ENCODE results near the gene GSAP.

GSAP gene

DNA sequence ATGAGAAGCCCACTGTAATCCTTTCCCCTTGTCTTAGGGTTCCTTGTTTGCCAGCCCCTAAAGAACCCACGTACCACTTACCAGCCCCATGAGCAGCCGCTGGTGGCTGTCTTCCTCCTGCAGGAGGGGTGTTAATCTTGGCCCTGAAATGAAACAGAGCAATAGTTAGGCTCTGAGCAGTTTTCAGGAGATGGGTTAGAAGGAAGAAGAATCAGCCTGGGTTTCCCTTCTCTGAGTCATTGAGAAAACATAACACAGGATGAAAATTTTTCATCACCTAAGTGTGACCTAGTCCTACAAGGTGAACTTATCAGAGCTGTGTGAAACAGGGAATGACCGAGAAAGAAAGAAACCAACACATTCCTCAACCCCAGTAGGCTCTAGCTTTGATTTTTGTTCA lies 90.0 kb downstream of the GSAP start:
- DNase-seq, result no peak

DNA sequence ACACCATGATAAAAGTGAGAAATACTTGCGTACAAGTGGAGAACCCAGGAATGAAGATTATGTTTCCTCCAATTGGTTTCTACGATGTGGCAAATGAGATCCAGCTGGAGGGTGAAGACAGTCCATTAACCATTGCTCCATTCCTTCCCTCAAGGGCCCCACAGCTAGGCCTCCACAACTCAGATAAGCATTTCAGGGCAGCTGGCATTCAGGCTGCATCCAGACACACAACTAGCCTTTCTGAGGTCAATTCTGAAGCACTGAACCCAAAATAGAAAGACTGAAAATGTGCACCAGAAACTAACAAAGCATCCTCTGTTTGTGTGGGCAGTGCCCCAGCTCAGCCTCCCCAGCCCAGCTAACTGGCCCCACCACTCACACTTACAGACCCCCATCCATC lies 94.8 kb downstream of the GSAP start:
- no peak for DNase-seq

DNA sequence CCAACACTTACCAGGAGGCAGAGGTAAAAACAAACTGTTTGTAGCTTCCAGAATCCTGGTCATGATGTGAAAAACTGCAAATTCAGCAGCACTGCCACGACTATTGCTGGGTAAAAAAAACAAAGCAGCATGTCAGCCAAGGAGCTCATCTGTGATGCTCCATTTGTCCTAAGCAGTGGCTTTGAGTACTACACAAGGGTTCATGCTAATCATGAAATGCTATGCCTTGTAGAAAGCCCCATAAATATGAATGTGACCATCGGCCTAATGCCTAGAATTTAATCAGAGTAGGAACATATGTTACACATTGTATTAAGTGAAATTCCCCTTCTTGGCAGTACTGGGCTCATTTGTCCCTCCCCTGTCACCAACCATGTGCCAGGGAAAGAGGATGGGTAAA lies 95.4 kb downstream of the GSAP start:
- DNase-seq, result no peak

DNA sequence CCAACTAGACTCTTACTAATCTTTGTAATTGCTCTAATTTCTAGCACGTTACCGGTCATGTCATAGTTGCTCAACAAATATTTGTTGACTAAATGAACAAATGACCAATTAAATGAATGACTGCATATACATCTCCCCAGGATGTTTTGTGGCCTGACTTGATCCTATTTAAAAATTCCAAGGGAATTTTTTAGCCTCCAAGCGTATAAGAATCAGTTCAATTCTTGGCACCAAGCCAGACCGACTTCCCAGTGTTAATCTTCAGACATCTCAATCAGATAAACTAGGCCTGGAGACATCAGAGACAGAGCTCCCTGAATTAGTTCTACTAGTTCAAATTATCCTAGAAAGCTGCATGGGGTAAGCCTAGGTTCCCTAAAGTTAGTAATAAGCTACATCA lies 96.0 kb downstream of the GSAP start:
- no peak for DNase-seq

DNA sequence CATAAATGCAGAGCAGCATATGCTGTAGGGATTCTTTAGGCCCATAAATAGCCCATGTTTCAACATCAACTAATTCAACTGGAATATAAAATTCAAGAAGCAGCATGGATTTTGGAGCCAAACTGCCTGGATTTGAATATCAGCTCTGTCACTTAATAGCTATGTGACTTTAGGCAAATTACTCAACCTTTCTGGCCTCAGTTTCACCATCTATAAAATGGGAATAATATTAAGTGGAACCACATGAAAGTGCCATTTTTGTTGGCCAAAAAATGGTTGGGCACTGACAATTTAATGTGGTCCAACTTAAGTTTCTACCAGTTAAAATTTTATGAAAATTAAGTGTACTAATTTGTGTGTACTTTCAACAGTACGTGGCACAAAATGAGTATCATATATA lies 98.1 kb downstream of the GSAP start:
- no peak for DNase-seq

DNA sequence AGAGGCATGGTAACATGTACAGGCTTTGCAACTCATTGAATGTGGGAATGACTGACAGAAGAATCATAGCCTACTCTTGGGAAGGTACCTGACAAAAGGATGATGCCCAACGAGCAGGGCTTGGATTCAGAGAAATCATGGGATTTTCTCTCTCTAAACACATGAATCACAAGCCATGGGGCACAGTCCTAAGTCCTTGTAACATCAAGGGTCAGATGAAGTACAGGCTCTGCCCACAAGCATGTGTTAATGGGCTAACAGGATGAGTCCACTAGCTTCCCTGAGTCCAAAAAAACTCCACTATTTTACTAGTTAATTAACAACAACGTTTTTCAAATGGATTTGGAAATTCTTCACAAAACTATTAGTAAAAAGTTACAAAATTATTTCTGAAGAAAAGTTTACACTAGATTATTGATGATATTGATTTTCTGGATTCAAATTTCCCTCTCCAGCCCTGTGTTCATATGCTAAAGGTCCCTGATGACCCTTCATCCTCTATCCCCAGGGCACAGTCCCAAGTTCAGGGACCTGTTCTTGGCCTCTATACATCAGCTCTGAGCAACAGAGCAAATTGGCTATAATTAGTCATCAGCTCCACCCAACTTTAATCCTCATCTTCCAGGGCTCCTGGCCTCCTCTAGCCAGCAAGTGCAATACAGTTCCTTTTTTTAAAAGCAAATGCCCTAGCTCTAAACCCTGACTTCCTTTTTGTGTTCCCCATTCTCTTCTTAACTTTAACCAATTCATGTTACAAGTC lies 99.8 kb downstream of the GSAP start:
- no peak for DNase-seq

DNA sequence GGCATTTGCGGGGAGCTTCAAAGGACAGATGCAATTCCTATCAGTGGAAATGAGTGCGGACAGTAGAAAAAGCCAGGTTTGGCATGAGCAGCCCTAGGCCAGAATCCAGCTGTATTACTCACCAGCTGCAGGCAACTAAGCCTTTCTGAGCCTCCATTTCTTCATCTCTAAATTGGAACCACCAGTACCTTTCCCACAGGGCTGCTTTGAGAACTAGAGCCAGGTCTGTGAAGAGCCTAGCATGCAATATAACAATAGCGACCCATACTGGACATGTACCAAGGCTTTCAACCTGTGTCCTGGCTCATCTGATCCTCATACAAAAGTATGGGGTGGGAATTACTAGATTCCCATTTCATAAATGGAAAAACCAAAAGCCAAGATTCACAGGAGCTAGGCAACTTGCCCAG lies 101.0 kb downstream of the GSAP start:
- peak; percentile 45 for DNase-seq

DNA sequence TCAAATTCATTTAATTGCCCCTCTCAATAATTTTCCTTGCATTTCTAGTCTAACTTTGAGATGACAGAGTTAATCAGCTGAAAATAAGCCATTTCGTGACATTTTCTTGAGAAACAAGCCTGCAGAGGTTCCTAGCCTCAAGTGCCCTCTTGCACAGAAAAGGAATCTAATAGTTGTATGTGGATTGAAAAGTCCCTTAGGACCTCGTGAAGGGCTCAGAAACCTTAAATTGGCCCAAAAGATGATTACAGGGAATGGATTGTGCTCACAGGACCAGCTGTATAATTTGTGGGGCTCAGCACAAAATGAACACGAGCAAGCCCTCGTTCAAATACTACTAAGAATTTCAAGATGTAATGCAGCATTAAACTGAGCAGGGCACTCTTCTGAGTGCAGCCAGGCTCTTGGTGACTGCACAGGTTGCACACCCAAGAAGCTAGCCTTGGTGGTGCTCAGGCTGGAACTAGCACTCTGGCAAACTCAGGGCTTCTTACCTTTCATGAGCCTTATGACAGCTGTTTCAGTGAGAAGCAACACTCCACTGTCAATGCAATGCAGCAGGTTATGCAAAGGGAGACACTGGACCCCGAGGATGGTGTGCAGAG lies 102.2 kb downstream of the GSAP start:
- DNase-seq, result no peak

DNA sequence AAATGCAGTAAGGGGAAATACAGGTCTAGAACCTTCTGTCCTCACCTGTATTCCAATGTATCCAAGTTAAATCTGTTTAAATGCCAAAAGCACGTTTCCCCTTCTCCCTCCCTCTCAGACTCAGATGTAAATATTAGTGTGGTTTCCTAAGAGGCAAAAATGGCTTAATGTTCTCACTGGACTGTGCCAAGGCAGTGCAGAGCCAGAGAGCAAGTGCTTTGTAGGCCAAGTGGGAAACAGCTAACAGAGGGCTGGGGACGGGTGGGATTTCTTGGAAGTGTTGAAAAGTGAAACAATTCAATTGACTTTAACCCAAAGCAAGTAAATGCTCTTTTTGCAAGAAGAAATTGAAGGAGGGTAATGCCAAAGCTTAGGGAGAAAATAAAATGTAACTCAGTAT lies 103.1 kb downstream of the GSAP start:
- no peak for DNase-seq

DNA sequence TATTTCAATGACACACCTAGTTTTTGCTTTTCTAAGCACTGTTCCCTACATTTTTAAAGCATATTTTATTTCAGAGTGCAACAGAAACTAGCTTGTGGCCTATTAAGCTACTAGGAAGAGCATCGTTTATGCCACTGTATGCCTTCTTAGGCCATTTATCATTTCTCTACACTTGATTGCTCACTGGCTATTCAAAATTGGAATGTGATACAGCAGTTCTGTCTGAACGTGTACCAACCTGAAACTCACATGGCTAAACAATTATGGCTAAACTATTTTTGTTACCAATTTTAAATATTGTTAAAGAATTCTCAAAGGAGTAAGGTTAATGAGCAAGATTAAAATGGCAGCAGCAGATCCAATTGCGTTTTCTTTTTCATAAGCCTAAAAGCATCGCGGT lies 105.2 kb downstream of the GSAP start:
- DNase-seq, result no peak

DNA sequence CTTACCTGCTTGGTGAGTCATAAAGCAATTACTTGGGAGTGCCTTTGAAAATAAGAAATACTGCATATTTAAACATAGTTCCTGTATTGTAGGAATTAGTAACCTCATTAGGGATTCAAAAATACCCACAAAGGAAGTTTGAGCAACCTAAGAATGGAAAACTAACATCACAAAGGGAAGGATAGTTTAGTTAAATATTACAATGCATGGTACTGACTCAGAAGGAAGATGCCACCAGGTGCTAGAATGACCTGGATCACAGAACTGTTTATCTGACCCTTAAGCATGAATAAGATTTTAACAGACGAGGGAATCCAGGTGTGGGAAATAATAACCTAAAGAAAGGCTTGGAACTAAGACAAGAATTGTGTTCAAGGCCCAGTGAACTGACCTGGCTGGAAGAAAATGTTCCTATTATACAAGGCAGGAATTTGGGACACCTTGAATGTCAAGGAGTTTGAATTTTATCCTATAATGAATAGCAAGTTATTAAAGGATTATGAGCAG lies 106.4 kb downstream of the GSAP start:
- no peak for DNase-seq

DNA sequence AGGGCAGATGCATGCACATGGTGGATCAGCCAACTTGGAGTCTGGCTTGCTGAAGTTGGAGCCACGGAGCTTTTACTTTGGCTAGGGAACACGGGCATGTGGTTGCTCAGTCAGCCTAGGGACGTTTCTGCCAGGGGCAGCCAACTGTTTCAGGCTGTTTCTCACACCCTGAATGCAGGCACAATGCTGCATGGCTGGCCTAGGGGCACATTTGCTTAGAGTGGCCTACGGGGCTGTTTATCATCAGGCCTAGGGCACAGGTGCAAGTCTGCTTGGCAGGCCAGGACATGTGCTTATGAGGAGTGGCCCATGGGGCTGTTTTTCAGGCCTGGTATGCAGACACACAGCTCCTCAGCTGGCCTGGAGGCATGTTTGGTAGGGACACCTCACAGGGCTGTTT lies 107.4 kb downstream of the GSAP start:
- DNase-seq, result no peak

DNA sequence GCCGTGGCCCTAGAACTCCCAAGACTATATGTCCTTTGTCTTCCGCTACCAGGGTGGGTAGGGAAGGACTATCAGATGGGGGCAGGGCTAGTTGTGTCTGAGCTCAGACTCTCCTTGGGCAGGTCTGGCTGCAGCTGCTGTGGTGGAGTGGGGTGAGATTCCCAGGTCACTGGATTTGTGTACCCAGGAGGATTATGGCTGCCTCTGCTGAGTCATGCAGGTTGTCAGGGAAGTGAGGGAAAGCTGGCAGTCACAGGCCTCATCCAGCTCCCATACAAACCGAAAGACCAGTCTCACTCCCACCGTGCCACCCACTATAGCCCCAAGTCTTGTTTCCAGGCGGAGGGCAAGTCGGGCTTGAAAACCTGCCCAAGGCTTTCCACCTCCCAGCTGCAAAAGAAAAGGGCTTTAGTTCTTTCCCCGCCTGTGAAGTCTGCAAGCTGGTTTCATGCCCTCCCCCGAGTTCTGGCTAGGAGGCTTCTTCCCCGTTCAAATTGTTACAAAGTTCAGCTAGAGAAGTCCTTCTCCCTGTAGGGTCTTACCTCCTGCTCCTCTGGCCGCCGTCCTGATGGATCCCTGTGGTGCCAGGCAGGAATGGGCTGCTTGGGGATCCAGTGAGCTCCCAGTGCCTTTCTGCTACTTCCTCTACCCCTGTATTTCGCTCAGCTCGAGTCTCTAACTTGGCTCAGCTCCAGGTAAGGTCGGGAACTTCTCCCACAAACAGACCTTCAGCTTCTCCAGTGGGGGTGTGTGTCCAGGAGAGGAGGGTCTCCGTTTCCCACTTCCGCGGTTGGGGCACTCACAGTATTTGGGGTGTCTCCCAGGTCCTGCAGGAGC lies 109.7 kb downstream of the GSAP start:
- no peak for DNase-seq

DNA sequence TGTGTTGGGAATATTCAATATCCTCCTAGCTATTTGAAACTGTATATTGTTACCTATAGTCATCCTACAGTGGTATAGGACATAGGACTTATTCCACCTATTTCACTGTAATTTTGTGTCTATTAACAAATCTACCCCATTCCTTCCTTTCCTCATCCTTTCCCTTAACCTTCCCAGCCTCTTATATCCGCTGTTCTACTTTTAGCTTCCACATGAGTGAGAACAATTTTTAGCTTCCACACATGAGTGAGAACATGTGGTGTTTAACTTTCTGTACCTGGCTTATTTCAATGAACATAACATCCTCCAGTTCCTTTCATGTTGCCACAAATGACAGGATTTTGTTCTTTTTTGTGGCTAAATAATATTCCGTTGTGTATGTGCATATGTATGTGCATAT lies 120.6 kb downstream of the GSAP start:
- DNase-seq, result no peak

DNA sequence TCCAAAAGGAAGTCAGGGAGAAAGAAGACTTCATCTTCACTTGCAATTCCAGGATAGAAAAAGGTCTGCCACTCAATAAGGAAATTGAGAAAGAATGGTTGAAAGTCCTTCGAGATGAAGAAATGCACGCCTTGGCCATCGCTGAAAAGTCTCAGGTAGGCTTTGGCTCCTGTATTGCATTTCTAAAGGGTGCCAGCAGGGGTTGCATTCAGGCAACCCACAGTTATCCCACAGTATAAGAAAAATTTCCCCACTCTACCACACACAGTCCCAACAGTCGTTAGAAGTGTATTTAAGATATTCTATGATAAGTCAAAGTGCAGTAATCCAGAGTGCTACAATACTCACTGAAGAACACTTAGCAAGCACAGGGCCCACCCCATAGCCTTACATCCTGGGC lies 123.1 kb downstream of the GSAP start:
- no peak for DNase-seq

DNA sequence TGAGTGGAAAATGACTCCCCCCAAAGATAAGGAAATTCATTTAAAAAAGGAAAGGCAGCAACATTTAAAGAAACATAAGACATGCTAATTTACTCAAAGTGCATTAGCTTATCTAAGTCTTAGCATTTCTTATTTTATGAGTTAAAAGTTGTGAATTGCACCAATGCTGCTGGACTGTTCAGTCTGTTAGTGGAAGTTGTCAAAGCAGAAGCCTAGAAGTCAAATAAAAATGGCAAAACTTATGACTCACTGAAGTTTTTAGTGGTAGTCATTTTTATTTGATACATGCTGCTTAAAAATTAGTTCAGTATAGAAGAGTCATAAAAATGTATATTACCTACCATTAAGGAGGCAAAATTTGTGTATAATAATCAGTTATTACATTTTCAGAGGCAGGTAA lies 125.7 kb downstream of the GSAP start:
- DNase-seq, result no peak

DNA sequence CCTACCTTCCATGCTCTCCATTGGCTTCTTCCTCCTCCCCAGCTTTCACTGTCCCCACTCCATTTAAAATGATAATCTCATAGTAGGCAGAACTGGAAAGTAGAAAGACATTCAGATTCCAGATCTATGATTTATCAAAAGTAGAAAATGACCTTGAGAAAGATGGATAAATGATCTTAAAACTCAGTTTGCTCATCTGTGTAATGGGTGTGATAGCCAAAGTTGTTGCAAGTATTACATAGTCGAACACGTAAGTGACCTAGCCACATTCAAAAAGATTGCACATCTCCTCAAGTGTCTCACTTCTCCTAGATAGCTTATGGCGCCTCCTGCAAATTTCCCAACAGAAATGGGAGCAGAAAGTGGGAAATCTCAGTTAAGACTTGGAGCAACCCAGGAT lies 126.8 kb downstream of the GSAP start:
- no peak for DNase-seq

DNA sequence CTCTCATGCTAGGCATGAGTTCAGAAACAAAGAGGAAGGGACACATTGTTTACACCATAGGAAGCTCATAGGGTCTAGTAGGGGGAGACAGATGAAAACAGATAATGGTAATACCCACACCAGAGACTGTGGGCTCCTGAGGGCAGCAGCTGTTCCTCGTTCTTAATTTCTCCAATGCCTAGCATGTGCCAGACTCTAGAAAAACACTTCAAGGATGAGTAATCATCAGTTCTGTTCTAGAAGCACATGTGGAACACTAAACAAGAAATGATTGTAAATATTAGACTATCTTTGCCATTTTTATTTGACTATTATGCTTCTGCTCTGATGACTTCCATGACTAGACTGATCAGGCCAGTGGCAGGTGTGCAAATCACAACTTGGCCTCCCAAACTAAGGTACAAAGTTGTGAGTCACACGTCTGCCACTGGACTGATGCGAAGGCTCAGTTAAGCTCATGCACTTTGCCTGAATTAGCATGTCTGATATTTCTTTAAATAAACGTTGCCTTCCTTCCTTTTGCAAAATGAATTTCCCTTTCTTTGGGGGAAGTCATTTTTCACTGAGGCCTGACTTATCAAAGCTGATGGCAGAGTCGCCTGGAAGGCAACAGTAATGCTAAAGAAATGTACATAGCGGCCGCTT lies 127.4 kb downstream of the GSAP start:
- no peak for DNase-seq

DNA sequence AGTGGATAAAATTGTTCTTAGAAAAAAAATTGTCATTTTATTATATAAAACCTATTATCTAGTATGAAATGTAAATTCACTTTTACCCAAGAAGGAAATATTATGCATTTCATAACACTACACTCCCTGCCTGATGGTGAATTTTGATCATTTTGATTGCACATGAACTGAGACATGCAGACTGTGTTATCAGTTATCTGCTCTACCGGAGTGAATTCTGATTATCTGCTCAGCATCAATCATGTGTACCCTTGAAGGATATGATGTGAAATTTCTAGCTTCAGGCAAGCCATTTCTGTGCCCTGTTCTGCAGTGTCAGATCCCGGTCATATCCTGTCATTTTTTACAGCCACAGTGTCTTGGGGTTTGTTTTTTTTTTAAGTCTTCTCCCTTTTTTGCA lies 131.5 kb downstream of the GSAP start:
- no peak for DNase-seq

DNA sequence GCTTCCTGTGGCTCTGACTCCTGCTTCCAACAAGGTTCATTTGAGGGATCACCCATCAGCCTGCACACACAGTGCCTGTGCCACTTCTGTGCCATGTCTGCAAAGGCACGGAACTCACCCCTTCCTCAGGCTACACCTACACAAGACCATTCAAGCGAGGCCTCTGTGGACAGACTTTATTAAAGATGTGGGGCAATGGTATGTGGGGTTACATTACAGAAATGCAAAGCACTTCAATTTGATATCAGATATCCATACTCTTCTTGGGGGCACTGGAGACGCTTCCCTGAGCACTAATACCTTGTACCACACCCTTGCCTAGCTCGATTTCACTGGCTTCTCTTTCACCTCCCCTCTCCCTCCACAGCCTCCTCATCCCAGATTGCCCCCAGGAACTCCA lies 132.1 kb downstream of the GSAP start:
- DNase-seq, result no peak

DNA sequence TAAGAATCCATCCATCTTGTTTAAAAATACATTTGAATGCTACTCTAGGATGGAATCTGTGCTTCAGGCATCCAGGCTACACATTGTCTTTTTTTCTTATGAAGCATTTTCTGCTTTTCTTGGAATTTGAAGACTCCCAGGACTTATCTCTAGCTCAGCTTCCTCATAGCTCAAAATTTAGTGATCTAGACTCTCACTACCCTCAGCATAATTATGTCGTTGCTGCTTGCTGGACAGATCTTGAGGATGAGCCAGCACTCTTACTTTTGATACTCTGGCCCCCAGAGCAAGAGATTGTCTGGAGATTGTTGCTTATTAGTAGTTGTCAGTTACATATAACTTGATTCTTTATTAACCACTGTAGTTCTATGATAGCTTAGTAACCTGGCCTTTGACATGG lies 133.3 kb downstream of the GSAP start:
- DNase-seq, result no peak

DNA sequence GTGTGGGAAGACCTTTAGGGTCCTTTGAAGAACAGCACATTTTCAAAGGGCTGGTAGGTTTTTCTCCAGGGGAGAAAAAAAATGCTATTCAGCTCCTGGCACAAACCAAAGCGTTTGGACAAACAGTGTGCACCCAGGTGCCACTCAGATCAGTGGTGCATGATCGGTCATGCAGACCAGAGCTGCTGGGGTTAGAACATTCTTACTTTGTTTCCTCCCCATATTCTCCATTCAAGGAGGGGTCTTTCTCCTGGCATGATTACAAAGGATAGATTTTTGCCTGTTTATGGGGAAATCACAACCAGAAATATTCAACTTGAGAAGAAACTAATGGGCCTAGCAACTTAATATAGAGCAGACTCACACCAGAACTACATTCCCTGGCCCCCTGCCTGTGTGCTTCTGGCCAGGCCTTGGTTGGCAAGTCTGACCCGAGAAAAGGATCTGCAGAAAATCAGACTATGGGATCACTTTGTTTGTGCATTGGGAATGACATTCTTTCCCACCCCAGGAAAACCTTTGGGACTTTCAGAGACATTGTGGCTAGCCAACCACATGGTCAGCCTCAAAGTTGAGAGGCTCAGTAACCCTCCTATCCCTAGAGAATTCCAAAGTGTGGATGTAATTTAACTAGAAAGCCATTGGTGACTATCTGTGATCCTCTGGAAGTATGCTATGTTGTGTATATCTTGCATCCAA lies 134.2 kb downstream of the GSAP start:
- no peak for DNase-seq

DNA sequence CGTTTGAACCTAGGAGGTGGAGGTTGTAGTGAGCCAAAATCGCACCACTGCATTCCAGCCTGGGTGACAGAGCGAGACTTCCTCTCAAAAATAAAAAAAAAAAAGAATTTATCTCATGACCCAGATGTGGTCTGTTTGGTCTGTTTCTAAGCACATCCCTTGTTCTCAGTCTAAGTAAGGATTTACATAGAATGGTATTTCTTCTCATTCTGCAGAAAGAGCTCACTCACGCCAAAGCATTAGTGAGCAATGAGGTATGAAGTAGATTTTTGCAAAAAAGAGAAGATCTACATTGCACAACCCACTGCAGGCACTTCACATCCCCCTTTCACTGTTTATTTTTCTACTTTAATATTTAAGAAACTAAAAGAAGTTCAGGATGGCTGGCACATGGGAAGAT lies 140.0 kb downstream of the GSAP start:
- no peak for DNase-seq
